ENCODE data around the gene HSDL1.

DNA sequence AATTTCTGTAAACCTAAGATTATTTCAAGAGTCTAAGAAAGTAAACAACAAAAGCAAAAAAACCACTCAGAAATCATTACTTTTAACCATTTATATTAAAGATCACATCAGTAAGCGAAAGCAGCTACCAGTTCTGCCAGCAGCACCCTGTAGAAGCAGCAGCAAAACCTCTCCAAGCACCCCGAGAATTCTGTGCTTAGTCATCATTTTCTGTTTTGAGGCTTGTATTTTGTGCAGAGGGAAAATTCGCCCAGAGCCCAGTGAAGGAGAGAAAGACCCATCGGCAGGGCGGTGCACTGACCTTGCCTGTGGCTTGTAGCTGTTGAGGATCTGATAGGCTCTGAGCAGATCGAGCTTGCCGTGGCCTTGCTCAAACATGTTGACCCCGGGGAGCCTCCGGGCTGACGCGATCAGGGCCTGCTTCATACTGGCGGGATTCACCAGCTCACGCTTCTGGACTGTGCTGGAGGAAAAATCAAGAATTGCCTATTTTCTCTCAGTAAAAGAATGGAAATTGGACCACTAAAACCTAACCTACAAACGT is 63.5 kb downstream of the HSDL1 start:
- TF ChIP-seq, protein P1, sequence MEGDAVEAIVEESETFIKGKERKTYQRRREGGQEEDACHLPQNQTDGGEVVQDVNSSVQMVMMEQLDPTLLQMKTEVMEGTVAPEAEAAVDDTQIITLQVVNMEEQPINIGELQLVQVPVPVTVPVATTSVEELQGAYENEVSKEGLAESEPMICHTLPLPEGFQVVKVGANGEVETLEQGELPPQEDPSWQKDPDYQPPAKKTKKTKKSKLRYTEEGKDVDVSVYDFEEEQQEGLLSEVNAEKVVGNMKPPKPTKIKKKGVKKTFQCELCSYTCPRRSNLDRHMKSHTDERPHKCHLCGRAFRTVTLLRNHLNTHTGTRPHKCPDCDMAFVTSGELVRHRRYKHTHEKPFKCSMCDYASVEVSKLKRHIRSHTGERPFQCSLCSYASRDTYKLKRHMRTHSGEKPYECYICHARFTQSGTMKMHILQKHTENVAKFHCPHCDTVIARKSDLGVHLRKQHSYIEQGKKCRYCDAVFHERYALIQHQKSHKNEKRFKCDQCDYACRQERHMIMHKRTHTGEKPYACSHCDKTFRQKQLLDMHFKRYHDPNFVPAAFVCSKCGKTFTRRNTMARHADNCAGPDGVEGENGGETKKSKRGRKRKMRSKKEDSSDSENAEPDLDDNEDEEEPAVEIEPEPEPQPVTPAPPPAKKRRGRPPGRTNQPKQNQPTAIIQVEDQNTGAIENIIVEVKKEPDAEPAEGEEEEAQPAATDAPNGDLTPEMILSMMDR (IDR thresholded peaks at IDR 0.05), result no peak
- TF ChIP-seq POLR2A (IDR thresholded peaks at IDR 0.05), result no peak
- no peak for TF ChIP-seq EP300 (IDR thresholded peaks at IDR 0.05)

Measured in tibial nerve (tissue), 4 donors.